Omental fat pad (tissue), 4 donors: ENCODE data around the gene ZBTB22. TPM values are rescaled to one million over a fixed set of nuclear protein-coding genes. Genes with fewer than 3 reads are reported as not detected.
"Not testable (repeated sequence)": the region's sequence is repeated elsewhere in the genome, so short reads cannot be mapped to it uniquely, and the experiment has no call there.

Source experiments
- ATAC-seq: fragments of 150-250 bp; one replicate; pipeline ENCODE4 v1.9.1; 2016; ENCODE audit warnings: mild to moderate bottlenecking, moderate library complexity; ENCODE audit not compliant: low FRiP score
- DNase-seq: peaks from one replicate; pipeline ENCODE4 v3.0.0-alpha.2; 2019; ENCODE audit warnings: low spot score
- CTCF ChIP-seq, 3 donors: fragments of 450-650 bp; IDR thresholded peaks; one replicate each; pipeline ENCODE4 v1.5.1; 2016 to 2017; ENCODE audit warnings: antibody characterized with exemption in 3 of 3, mild to moderate bottlenecking in 3 of 3, moderate library complexity in 2 of 3
- total RNA-seq, 4 donors: library from RNA; depleted of rRNA; stranded (reverse); fragments of >200 nt; gene quantifications; one replicate each; pipeline ENCODE4 v1.1.0, GENCODE V29; 2016

The ZBTB22 gene
- total RNA-seq, 4 donors from 2014 or later, result 10.7 to 15.3 (median 11.6) TPM

DNA sequence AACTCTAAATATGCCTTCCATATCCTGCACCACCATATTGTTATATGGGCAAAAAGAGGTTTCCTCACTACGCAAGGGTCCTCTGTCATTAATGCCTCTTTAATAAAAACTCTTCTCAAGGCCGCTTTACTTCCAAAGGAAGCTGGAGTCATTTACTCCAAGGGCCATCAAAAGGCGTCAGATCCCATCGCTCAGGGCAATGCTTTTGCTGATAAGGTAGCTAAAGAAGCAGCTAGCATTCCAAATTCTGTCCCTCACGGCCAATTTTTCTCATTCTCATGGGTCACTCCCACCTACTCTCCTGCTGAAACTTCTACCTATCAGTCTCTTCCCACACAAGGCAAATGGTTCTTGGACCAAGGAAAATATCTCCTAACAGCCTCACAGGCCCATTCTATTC lies 30.3 kb upstream of the ZBTB22 start:
- ATAC-seq, result no peak
- no peak for TF ChIP-seq CTCF (IDR thresholded peaks at IDR 0.05)
- DNase-seq, result no peak

GRCh38 chr6:33346972-33347371 lies 29.4 kb upstream of the ZBTB22 start:
- not testable (repeated sequence) for DNase-seq
- peak; percentile 53 for ATAC-seq

- no peak for DNase-seq
- ATAC-seq, result peak; percentile 68
- peak in 1 of 3 donors; percentile 12 for TF ChIP-seq CTCF (IDR thresholded peaks at IDR 0.05)
These were observed 27.5 kb upstream of the ZBTB22 start for GRCh38 chr6:33344701-33345697.

DNA sequence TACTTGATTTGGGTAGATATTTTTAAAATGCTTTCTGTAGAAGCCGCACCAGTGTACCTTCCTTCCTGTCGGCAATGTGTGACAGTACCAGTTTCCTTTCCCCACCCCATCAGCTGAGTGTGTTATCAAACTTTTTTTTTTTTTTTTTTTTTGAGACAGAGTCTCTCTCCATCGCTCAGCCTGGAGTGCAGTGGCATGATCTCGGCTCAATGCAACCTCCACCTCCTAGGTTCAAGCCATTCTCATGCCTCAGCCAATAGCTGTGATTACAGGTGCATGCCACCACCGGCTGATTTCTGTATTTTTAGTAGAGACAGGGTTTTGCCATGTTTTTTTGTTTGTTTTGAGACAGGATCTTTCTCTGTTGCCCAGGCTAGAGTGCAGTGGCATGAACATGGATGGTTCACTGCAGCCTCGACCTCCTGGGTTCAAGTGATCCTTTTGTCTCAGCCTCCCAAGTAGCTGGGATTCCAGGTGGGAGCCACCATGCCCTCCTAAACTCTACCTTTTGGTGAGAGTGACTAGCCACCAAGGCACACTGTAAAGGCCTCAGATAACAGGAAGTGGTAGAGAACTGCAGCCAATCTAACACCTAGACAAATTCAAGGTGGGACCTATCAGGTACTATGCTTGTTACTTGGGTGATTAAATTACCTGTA lies 26.5 kb upstream of the ZBTB22 start:
- ATAC-seq (no peak), DNase-seq (no peak)
- no peak for TF ChIP-seq CTCF (IDR thresholded peaks at IDR 0.05)

GRCh38 chr6:33343606-33343952 lies 26.0 kb upstream of the ZBTB22 start:
- ATAC-seq, DNase-seq: not testable (repeated sequence)

- DNase-seq, result no peak
- no peak for TF ChIP-seq CTCF (IDR thresholded peaks at IDR 0.05)
- ATAC-seq, result no peak
These were observed 21.6 kb upstream of the ZBTB22 start for GRCh38 chr6:33339193-33339592.

- DNase-seq (no peak), ATAC-seq (no peak)
- no peak for TF ChIP-seq CTCF (IDR thresholded peaks at IDR 0.05)
These were observed 19.0 kb upstream of the ZBTB22 start for GRCh38 chr6:33336495-33336894.

- DNase-seq (no peak), ATAC-seq (no peak)
- no peak for TF ChIP-seq CTCF (IDR thresholded peaks at IDR 0.05)
These were observed 18.4 kb upstream of the ZBTB22 start for GRCh38 chr6:33335916-33336315.
